Activated CD8-positive, alpha-beta T cell treated with anti-CD3 and anti-CD28 coated beads, Interleukin-2, amount 10 ng/mL, durations not matched to agents 7 days and 5 days (primary cell): Measurements from ENCODE around the gene IGIP. TPM values are rescaled to one million over a fixed set of nuclear protein-coding genes. Genes with fewer than 3 reads are reported as not detected.

Experiments used
- ATAC-seq: fragments of 150-1000 bp; cut with Tn5 transposase; one replicate; pipeline ENCODE4 v1.10.0; 2021; ENCODE audit warnings: moderate library complexity
- CTCF ChIA-PET: fragments of 350-600 bp; sonication (Branson Sonifier 250); formaldehyde crosslinking; loops from one replicate; lab custom pipeline; 2021; ENCODE audit warnings: antibody characterized with exemption; lab: Charles Lee
- POLR2A ChIA-PET: fragments of 350-600 bp; sonication (Branson Sonifier 250); formaldehyde crosslinking; loops from one replicate; lab custom pipeline; 2021; ENCODE audit warnings: antibody characterized with exemption; lab: Charles Lee
- DNase-seq: peaks from one replicate; pipeline ENCODE4 v3.0.0-alpha.2; 2020
- H3K27ac Mint-ChIP-seq: one replicate; pipeline ENCODE4 v1.8.0; 2021; ENCODE audit warnings: mild to moderate bottlenecking, mixed read lengths
- H3K27me3 Mint-ChIP-seq: one replicate; pipeline ENCODE4 v1.8.0; 2021; ENCODE audit warnings: low read depth, mixed read lengths
- H3K36me3 Mint-ChIP-seq: one replicate; pipeline ENCODE4 v1.8.0; 2021; ENCODE audit warnings: low read depth, mixed read lengths
- H3K4me1 Mint-ChIP-seq: one replicate; pipeline ENCODE4 v1.8.0; 2021; ENCODE audit warnings: low read depth, mixed read lengths
- H3K4me3 Mint-ChIP-seq: one replicate; pipeline ENCODE4 v1.8.0; 2021; ENCODE audit warnings: mild to moderate bottlenecking, mixed read lengths
- H3K9me3 Mint-ChIP-seq: one replicate; pipeline ENCODE4 v1.8.0; 2022; ENCODE audit warnings: mixed read lengths; ENCODE audit not compliant: insufficient read depth
- total RNA-seq, 2 experiments: library from RNA; stranded (reverse); gene quantifications; one replicate each; pipeline ENCODE4 v1.2.3, GENCODE V29; 2021

IGIP gene
- total RNA-seq, 2 experiments from 2014 or later: 2.4 to 2.7 TPM

DNA sequence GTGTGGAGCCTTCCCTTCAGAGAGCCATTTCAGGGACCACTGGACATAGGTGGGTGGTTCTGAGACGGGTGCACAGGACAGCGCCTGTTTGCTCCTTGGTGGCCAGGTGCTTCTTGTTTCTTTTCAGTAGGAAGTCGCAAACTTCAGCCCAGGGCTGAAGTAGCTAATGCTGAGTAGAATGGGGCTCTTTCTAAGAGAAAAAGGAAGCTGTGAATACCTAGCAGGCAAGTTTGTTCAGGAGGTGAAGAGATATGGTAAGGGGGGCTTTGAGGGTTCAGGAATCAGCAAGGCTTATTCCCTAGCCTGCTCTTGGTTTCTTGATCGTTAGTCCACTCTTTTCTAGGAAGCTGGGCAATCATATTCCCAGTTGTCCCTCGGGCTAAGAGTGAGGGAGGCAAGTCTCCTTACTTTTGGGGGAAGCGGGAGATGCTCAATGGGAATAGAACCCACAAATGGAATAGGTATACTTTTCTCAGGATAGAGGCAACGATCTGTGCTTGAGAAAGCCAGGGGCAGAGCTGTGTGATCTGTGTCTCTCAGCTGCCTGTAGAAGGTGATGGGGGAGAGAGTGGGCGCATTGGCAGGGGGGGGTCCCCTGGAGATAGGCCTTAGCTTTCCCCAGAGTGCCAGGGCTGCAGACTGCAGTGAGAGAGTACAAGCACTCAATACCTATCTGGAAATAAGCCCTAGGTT, 13.7 kb upstream of the IGIP start:
- Mint-ChIP-seq H3K36me3 (peaks cover 16% of the 10 kb centered on the region), H3K4me1 (peaks cover 58% of the 10 kb centered on the region), H3K27me3 (peaks cover 23% of the 10 kb centered on the region), H3K9me3 (no peaks in the 10 kb centered on the region), H3K27ac (no peak overlapping the region), H3K4me3 (no peak overlapping the region)
- no peak for DNase-seq
- POLR2A ChIA-PET: interaction anchor here (0.8 kb wide), 1 partner anchor 11 kb away, joined by 3 read pairs; no protein-coding TSS in a partner anchor
- ATAC-seq: no peak
- CTCF ChIA-PET: interaction anchor here (0.5 to 2.0 kb wide), 5 partner anchors 9 to 46 kb away, joined by 3 to 16 read pairs (median 4); no protein-coding TSS in a partner anchor

DNA sequence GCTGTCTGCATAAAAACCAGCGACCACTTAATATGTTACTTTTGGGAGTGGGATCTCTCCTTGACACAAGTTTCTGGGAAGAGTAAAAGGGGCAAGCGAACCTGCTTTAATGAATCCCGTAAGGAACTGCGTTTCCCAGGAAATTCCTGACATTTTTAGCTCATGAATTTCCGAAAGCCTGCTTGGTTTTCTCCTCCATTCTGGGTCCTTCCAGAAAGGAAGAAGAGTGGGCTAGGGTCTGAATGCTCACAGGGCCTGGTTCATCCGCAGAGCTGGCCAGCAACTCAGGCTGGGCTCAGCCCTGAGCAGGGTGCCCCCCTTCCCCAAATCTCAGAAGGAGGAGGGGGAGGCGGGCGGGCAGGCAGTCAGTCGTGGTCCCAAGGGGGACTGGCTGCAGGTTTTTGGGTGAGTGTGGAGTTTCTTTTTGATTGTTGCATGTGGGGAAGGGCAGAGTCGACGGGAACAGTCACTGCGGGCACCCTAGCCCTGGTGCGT, 13.0 kb upstream of the IGIP start:
- Mint-ChIP-seq H3K27ac (no peak overlapping the region), H3K9me3 (no peaks in the 10 kb centered on the region), H3K4me1 (peaks cover 62% of the 10 kb centered on the region), H3K27me3 (peaks cover 23% of the 10 kb centered on the region), H3K36me3 (peaks cover 16% of the 10 kb centered on the region), H3K4me3 (peak overlapping the region; percentile 93)
- ChIA-PET POLR2A (interaction anchor here (0.8 to 1.5 kb wide), 3 partner anchors 10 to 62 kb away, joined by 3 read pairs; partner anchors contain the start of gene CYSTM1), CTCF (interaction anchor here (1.0 to 2.0 kb wide), 4 partner anchors 9 to 45 kb away, joined by 3 to 16 read pairs (median 6); no protein-coding TSS in a partner anchor)
- DNase-seq (no peak), ATAC-seq (no peak)

GRCh38 chr5:140113180-140113698, 12.5 kb upstream of the IGIP start:
- Mint-ChIP-seq H3K4me1 (peaks cover 67% of the 10 kb centered on the region), H3K4me3 (peak overlapping the region; percentile 93), H3K27ac (peak overlapping the region; percentile 94), H3K27me3 (peaks cover 23% of the 10 kb centered on the region), H3K9me3 (no peaks in the 10 kb centered on the region), H3K36me3 (peaks cover 18% of the 10 kb centered on the region)
- POLR2A ChIA-PET: interaction anchor here (1.0 to 1.9 kb wide), 3 partner anchors 10 to 62 kb away, joined by 3 to 8 read pairs (median 3); partner anchors contain the start of gene CYSTM1
- CTCF ChIA-PET: interaction anchor here (1.2 to 2.0 kb wide), 3 partner anchors 8 to 45 kb away, joined by 4 to 16 read pairs (median 7); no protein-coding TSS in a partner anchor
- ATAC-seq: peak; percentile 3
- DNase-seq: peak; percentile 37

DNA sequence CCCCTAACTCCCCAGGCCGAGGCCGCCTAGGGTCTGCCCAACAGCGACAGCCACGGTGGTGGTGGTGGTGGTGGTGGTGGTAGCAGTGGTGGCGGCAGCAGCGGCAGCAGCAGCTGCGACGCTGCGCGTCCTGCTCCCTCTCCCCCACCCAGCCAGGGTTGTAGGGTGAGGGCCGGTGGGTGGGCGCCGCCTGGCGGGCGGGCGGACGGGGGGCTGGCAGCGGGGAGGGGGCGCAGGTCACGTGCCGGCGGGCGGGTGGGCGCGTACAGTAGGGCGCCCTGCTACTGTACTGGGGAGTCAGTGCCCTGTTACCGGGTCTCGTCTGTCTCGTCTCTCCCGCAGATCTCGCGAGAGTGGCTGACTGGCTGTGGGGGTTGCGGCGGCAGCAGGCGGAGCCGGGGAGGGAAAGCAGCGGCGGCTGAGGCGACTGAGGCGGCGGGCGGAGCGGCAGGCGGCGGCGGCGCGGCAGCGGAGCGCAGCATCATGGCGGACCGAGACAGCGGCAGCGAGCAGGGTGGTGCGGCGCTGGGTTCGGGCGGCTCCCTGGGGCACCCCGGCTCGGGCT, 12.0 kb upstream of the IGIP start, which contains the start of gene PURA:
PURA (plus strand) TSS at position 411 of the 565 bp plus-strand sequence; CDS start at position 484, 73 bp downstream.
- peaks cover 70% of the 10 kb centered on the region for H3K4me1 Mint-ChIP-seq
- peaks cover 23% of the 10 kb centered on the region for H3K27me3 Mint-ChIP-seq
- peak within 1 kb of the TSS; percentile 93 for H3K4me3 Mint-ChIP-seq
- DNase-seq (peak; percentile 97), ATAC-seq (peak; percentile 91)
- H3K36me3 Mint-ChIP-seq: peaks cover 20% of the 10 kb centered on the region
- peak within 1 kb of the TSS; percentile 94 for H3K27ac Mint-ChIP-seq
- CTCF ChIA-PET: interaction anchor here (2.0 to 3.8 kb wide), 3 partner anchors 30 to 41 kb away, joined by 4 to 36 read pairs (median 16); no protein-coding TSS in a partner anchor
- H3K9me3 Mint-ChIP-seq: no peaks in the 10 kb centered on the region
- POLR2A ChIA-PET: interaction anchor here (1.0 to 1.9 kb wide), 3 partner anchors 9 to 61 kb away, joined by 3 to 8 read pairs (median 3); partner anchors contain the start of gene CYSTM1

GRCh38 chr5:140114341-140115185, 11.2 kb upstream of the IGIP start:
- Mint-ChIP-seq H3K27me3 (peaks cover 18% of the 10 kb centered on the region), H3K36me3 (peaks cover 17% of the 10 kb centered on the region)
- peak; percentile 40 for ATAC-seq

DNA sequence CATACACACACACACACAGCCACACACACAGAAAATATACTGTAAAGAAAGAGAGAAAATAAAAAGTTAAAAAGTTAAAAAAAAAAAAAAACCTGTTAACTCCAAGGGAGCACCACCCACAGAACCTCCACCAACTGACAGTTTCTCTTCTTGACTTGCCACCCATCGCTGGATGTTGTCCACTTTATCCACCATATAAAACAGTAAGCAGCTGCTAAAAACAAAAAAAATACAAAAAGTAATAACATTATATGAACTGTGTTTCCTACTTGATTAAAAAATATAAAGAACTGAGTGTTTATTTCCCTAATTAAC, 10.6 kb upstream of the IGIP start:
- no peaks in the 10 kb centered on the region for H3K9me3 Mint-ChIP-seq
- peaks cover 18% of the 10 kb centered on the region for H3K27me3 Mint-ChIP-seq
- peaks cover 17% of the 10 kb centered on the region for H3K36me3 Mint-ChIP-seq
- DNase-seq (no peak), ATAC-seq (no peak)
- H3K4me1 Mint-ChIP-seq: peaks cover 60% of the 10 kb centered on the region
- peak overlapping the region; percentile 93 for H3K4me3 Mint-ChIP-seq
- H3K27ac Mint-ChIP-seq: peak overlapping the region; percentile 94
- CTCF ChIA-PET: interaction anchor here (0.9 to 3.8 kb wide), 7 partner anchors 9 to 236 kb away, joined by 3 to 36 read pairs (median 4); no protein-coding TSS in a partner anchor
- POLR2A ChIA-PET: interaction anchor here (0.6 to 1.9 kb wide), 3 partner anchors 8 to 1907 kb away, joined by 4 to 8 read pairs (median 4); no protein-coding TSS in a partner anchor

More at GRCh38 chr5:140114341-140115185, 11.2 kb upstream of the IGIP start:
- Mint-ChIP-seq H3K4me3 (peak overlapping the region; percentile 93), H3K9me3 (no peaks in the 10 kb centered on the region), H3K27ac (peak overlapping the region; percentile 94), H3K4me1 (peaks cover 62% of the 10 kb centered on the region)
- DNase-seq: peak; percentile 51
- CTCF ChIA-PET: interaction anchor here (0.9 to 3.8 kb wide), 6 partner anchors 9 to 237 kb away, joined by 3 to 36 read pairs (median 5); no protein-coding TSS in a partner anchor
- POLR2A ChIA-PET: interaction anchor here (0.6 to 1.9 kb wide), 3 partner anchors 8 to 1907 kb away, joined by 3 to 8 read pairs (median 4); no protein-coding TSS in a partner anchor

GRCh38 chr5:140116716-140117115, 9.0 kb upstream of the IGIP start:
- H3K4me3 Mint-ChIP-seq: no peak overlapping the region
- no peak for DNase-seq
- no peak overlapping the region for H3K27ac Mint-ChIP-seq
- ChIA-PET CTCF (interaction anchor here (0.7 to 3.8 kb wide), 4 partner anchors 9 to 148 kb away, joined by 3 to 36 read pairs (median 6); no protein-coding TSS in a partner anchor), POLR2A (interaction anchor here (0.8 to 1.0 kb wide), 2 partner anchors 9 kb away, joined by 3 to 5 read pairs; no protein-coding TSS in a partner anchor)
- no peak for ATAC-seq
- peaks cover 9% of the 10 kb centered on the region for H3K27me3 Mint-ChIP-seq
- peaks cover 17% of the 10 kb centered on the region for H3K36me3 Mint-ChIP-seq
- no peaks in the 10 kb centered on the region for H3K9me3 Mint-ChIP-seq
- H3K4me1 Mint-ChIP-seq: peaks cover 57% of the 10 kb centered on the region

DNA sequence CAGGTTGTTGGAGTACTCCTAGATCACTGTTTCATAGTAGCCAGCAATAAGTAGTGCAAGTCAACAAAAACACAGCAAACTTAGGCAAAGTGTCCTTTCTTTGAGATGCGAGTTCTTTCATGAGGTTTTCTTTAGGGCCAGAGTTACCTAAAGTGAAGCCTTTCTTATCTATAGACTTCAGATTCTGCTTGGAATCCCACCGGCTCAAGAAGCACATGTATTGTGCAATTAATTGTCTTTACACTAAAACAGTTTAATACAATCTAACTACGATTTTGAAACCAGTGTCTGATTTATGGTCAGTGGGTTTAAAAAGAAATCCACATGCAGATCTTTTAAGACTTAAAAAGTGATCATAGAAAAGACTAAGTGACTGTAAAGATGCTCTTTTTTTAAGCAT, 8.2 kb upstream of the IGIP start:
- Mint-ChIP-seq H3K27me3 (peaks cover under 1% of the 10 kb centered on the region), H3K4me1 (peaks cover 52% of the 10 kb centered on the region), H3K36me3 (peaks cover 17% of the 10 kb centered on the region), H3K27ac (no peak overlapping the region), H3K4me3 (no peak overlapping the region), H3K9me3 (no peaks in the 10 kb centered on the region)
- ChIA-PET CTCF (interaction anchor here (0.7 to 3.8 kb wide), 4 partner anchors 10 to 26 kb away, joined by 3 to 36 read pairs (median 6); no protein-coding TSS in a partner anchor), POLR2A (interaction anchor here (0.8 kb wide), 1 partner anchor 10 kb away, joined by 5 read pairs; no protein-coding TSS in a partner anchor)
- no peak for ATAC-seq
- no peak for DNase-seq

- Mint-ChIP-seq H3K9me3 (no peaks in the 10 kb centered on the region), H3K4me3 (no peak overlapping the region), H3K4me1 (peaks cover 47% of the 10 kb centered on the region), H3K36me3 (peaks cover 17% of the 10 kb centered on the region), H3K27ac (no peak overlapping the region), H3K27me3 (no peaks in the 10 kb centered on the region)
- ATAC-seq (no peak), DNase-seq (no peak)
- POLR2A ChIA-PET: no interaction called here
- CTCF ChIA-PET: interaction anchor here (1.0 to 6.4 kb wide), 6 partner anchors 9 to 45 kb away, joined by 3 to 68 read pairs (median 6); no protein-coding TSS in a partner anchor
These were observed 7.3 kb upstream of the IGIP start for GRCh38 chr5:140118302-140118936.
